Natural killer cell (primary cell): Measurements from ENCODE around the gene PHF20. TPM values are rescaled to one million over a fixed set of nuclear protein-coding genes. Genes with fewer than 3 reads are reported as not detected.
A peak's percentile ranks its signal among the peaks of the same experiment; 100 is the strongest.

ENCODE experiments used
- ATAC-seq, 3 donors: fragments of 150-1000 bp in 2 of 3; fragments of 200-7000 bp in 1 of 3; cut with Tn5 transposase; 1 replicate in 1 of 3; 2 replicates in 2 of 3; pipeline ENCODE4 v1.10.0; 2021; ENCODE audit warnings: mild to moderate bottlenecking in 2 of 3, moderate library complexity in 2 of 3
- DNase-seq, 2 donors: peaks; one replicate each; pipeline versions ENCODE4 v3.0.0 to v3.0.0-alpha.2; 2013 to 2021; ENCODE audit warnings: mixed read lengths in 1 of 2
- H3K27ac ChIP-seq: one replicate; pipeline ENCODE4 v1.5.1; 2013; ENCODE audit warnings: mild to moderate bottlenecking, low read length
- H3K27me3 ChIP-seq: one replicate; pipeline ENCODE4 v1.6.1; 2013; ENCODE audit warnings: low read length; ENCODE audit not compliant: control insufficient read depth, insufficient read depth
- H3K36me3 ChIP-seq: one replicate; pipeline ENCODE4 v1.6.1; 2013; ENCODE audit warnings: low read length; ENCODE audit not compliant: control insufficient read depth, insufficient read depth
- H3K4me1 ChIP-seq: one replicate; pipeline ENCODE4 v1.6.1; 2013; ENCODE audit warnings: low read length; ENCODE audit not compliant: control insufficient read depth, insufficient read depth
- H3K4me3 ChIP-seq: one replicate; pipeline ENCODE4 v1.5.1; 2013; ENCODE audit warnings: low read length
- H3K9me3 ChIP-seq: one replicate; pipeline ENCODE4 v1.6.1; 2013; ENCODE audit warnings: low read length; ENCODE audit not compliant: control insufficient read depth, insufficient read depth
- H3K27ac Mint-ChIP-seq, 2 donors: one replicate each; pipeline ENCODE4 v1.8.0; 2022; ENCODE audit warnings: mild to moderate bottlenecking in 2 of 2, mixed read lengths in 2 of 2, moderate library complexity in 1 of 2
- H3K27me3 Mint-ChIP-seq, 2 donors: one replicate each; pipeline ENCODE4 v1.8.0; 2022; ENCODE audit warnings: low read depth in 2 of 2, mixed read lengths in 2 of 2
- H3K36me3 Mint-ChIP-seq: one replicate; pipeline ENCODE4 v1.8.0; 2022; ENCODE audit warnings: mixed read lengths
- H3K4me1 Mint-ChIP-seq, 2 donors: one replicate each; pipeline ENCODE4 v1.8.0; 2022; ENCODE audit warnings: mixed read lengths in 2 of 2
- H3K4me3 Mint-ChIP-seq: one replicate; pipeline ENCODE4 v1.8.0; 2022; ENCODE audit warnings: mild to moderate bottlenecking, moderate library complexity, mixed read lengths
- H3K9me3 Mint-ChIP-seq, 2 donors: one replicate each; pipeline ENCODE4 v1.8.0; 2022; ENCODE audit warnings: mixed read lengths in 2 of 2
- CTCF ChIP-seq: fragments of 200-600 bp; IDR thresholded peaks from one replicate; pipeline ENCODE4 v1.8.0; 2022; ENCODE audit warnings: antibody characterized with exemption
- WGBS: methylation state at CpG from one replicate; pipeline ENCODE4 v1.1.7; 2013; ENCODE audit warnings: missing lambda C conversion rate; ENCODE audit not compliant: insufficient coverage; 5-methylcytosine and 5-hydroxymethylcytosine counted together
- intact Hi-C: fragments of 100-400 bp; cut with micrococcal nuclease; formaldehyde crosslinking; loops from one replicate; pipeline ENCODE4 v1.14.2; 2022
- total RNA-seq, 4 donors: library from RNA; stranded (reverse); fragments of 120-200 nt in 1 of 4; gene quantifications; one replicate each; pipeline versions ENCODE4 v1.2.3 to v1.2.4, GENCODE V29; 2013 to 2022

The PHF20 gene
- total RNA-seq, 3 donors from 2014 or later (not counting 1 experiment from before 2014, with no cell fraction given) = 151 to 165 (median 161) TPM

DNA sequence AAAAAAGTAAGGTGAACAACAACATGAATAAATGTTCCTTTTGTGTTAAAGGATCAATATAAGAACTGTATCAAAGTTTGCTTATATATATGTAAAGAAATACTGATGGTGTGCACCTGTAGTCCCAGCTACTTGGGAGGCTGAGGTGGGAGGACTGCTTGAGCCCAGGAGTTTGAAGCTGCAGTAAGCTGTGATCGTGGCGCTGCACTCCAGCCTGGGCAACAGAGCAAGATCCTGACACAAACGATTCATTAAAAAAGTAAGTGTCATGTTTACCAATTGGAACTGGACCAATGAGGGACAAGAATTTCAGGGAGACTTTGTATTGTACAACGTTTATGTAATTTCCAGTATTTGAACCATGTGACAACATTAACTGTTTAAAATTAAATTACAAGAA is 5.0 kb upstream of the PHF20 start:
- Histone ChIP-seq H3K27me3 (no peaks in the 10 kb centered on the region), H3K36me3 (no peaks in the 10 kb centered on the region), H3K4me1 (peaks cover 76% of the 10 kb centered on the region), H3K9me3 (no peaks in the 10 kb centered on the region), H3K27ac (peak overlapping the region; percentile 99), H3K4me3 (no peak overlapping the region)
- TF ChIP-seq CTCF = no peak
- 85% methylated on average over 3 of the region's 4 CpGs for WGBS
- Mint-ChIP-seq H3K9me3 (no peaks in the 10 kb centered on the region), H3K27me3 (no peaks in the 10 kb centered on the region), H3K36me3 (no peaks in the 10 kb centered on the region), H3K27ac (peak overlapping the region; percentile 98 to 100), H3K4me1 (peaks cover 33 to 44% of the 10 kb centered on the region in 2 donors), H3K4me3 (peak overlapping the region; percentile 35)
- ATAC-seq (no peak), DNase-seq (no peak)
- intact Hi-C loops = no loop called here

DNA sequence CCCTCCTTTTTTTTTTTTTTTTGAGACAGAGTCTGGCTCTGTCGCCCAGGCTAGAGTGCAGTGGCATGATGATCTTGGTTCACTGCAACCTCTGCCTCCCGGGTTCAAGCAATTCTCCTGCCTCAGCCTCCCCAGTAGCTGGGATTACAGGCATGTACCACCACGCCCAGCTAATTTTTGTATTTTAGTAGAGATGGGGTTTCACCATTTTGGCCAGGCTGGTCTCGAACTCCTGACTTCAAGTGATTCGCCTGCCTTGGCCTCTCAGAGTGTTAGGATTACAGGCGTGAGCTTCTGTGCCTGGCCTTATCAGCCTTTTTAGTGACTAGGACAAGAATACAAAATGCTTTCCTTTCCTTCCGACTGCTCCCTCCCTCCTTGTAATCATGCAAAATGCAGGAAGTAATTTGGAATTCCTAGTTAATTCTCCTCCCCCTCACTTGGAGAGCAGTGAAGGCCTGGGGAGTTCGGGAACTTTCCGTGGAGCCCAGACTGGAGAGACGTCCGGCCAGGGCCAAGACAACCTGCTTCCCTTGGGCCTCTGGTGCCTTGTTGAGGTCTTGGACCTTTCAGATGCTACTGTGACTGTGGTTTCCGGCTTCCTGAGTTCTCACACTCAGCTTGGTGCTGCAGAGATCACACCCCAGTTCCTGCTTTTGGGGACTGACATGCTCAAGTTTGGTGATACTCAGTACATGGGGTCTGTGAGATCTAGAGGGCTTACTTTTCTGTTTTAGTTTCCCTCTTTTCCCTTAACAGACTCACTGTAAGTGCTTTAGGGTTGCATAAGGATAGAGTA is 3.9 kb upstream of the PHF20 start:
- Histone ChIP-seq H3K27me3 (no peaks in the 10 kb centered on the region), H3K4me1 (peaks cover 81% of the 10 kb centered on the region), H3K36me3 (no peaks in the 10 kb centered on the region), H3K9me3 (no peaks in the 10 kb centered on the region), H3K4me3 (peak overlapping the region; percentile 10), H3K27ac (peak overlapping the region; percentile 99)
- TF ChIP-seq CTCF = no peak
- H3K27ac Mint-ChIP-seq = peak overlapping the region; percentile 98 to 100
- intact Hi-C loops = loop anchor here (1.0 to 2.0 kb wide), 3 partner anchors 26 to 153 kb away; partner anchors contain the start of genes RBM39 and SPAG4
- peak; percentile 61 to 90 for DNase-seq
- H3K36me3 Mint-ChIP-seq = no peaks in the 10 kb centered on the region
- H3K27me3 Mint-ChIP-seq = no peaks in the 10 kb centered on the region
- H3K9me3 Mint-ChIP-seq = no peaks in the 10 kb centered on the region
- ATAC-seq = peak; percentile 35 to 50 (median 40)
- WGBS = 11% methylated on average over 11 of the region's 12 CpGs
- peaks cover 38 to 49% of the 10 kb centered on the region in 2 donors for H3K4me1 Mint-ChIP-seq
- peak overlapping the region; percentile 91 for H3K4me3 Mint-ChIP-seq

DNA sequence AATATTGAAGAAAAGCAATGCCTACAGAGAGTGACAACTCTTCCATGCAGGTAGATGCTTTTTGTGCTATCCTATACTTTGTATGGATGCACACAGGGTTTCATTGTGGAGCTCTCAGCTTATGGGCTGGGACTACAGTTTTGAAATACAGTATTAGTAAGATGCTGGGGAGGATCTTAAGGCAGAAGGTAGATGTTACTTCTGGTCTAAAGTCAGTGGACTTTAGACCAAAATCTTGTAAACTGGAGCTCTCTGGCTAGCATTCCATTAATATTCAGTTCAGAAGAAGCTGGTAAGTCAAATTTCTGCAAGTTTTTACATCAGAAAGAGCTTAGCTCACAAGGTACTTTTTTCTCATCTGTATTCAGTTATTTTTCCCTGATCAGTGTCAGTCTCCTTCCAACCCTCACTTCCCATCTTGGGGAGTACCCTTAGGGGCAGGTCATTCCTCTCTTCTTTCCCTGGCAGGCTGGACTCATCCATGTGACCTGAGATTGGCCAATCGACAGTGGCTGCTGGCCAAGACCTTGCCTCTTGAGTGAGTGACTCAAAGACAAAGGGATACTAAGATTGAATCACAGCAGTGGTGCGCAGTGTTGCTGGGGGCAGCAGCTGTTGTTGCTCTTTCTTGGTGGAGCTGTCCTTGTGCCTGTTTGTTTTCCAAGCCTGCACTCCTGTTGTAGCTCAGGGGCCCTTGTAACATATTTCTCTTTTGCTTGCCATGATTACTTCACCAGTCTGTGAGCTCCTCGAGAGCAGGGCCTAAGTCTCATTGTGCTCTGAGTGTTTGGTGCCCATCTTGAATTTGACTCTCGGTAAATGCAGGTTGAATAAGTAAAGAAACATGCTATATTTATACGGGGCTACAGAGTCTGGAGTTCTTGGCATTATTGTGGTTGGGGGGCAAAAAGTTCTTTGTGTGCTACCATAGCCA is 2.8 kb upstream of the PHF20 start:
- H3K9me3 ChIP-seq = no peaks in the 10 kb centered on the region

More for the DNA sequence above, 2.8 kb upstream of the PHF20 start:
- no peak for TF ChIP-seq CTCF
- peak in 1 of 3 donors; percentile 14 for ATAC-seq
- Mint-ChIP-seq H3K4me1 (peaks cover 49 to 60% of the 10 kb centered on the region in 2 donors), H3K4me3 (peak overlapping the region; percentile 91), H3K36me3 (no peaks in the 10 kb centered on the region), H3K9me3 (no peaks in the 10 kb centered on the region), H3K27ac (peak overlapping the region; percentile 98 to 100), H3K27me3 (no peaks in the 10 kb centered on the region)
- no peak overlapping the region for H3K4me3 ChIP-seq
- intact Hi-C loops = loop anchor here (1.0 to 2.0 kb wide), 3 partner anchors 27 to 154 kb away; partner anchors contain the start of genes RBM39 and SPAG4
- 63% methylated on average over 5 of the region's 5 CpGs for WGBS
- no peaks in the 10 kb centered on the region for H3K36me3 ChIP-seq
- H3K27me3 ChIP-seq = no peaks in the 10 kb centered on the region
- H3K27ac ChIP-seq = peak overlapping the region; percentile 99
- DNase-seq = peak; percentile 51 to 52
- H3K4me1 ChIP-seq = peaks cover 91% of the 10 kb centered on the region
